ENCODE measurements around the gene PADI6.

The PADI6 gene

GRCh38 chr1:17361687-17362086 is 10.3 kb upstream of the PADI6 start:
- DNase-seq (ENCODE audit: low read depth): no peak
- no peak overlapping the region for H3K4me3 ChIP-seq (ENCODE audit: low read depth, low read length)
- in situ Hi-C loops (cut with HindIII; ENCODE audit: low sequenced_read_pairs): no loop called here
- no peak for TF ChIP-seq CTCF (IDR thresholded peaks at IDR 0.05; ENCODE audit: low read depth, low read length, missing control alignments)

GRCh38 chr1:17363351-17363750 is 8.6 kb upstream of the PADI6 start:
- TF ChIP-seq CTCF (IDR thresholded peaks at IDR 0.05; ENCODE audit: low read depth, low read length, missing control alignments): no peak
- H3K4me3 ChIP-seq (ENCODE audit: low read depth, low read length): no peak overlapping the region
- in situ Hi-C loops (cut with HindIII; ENCODE audit: low sequenced_read_pairs): no loop called here
- no peak for DNase-seq (ENCODE audit: low read depth)

GRCh38 chr1:17363771-17364170 is 8.2 kb upstream of the PADI6 start:
- no peak for TF ChIP-seq CTCF (IDR thresholded peaks at IDR 0.05; ENCODE audit: low read depth, low read length, missing control alignments)

GRCh38 chr1:17365293-17365692 is 6.7 kb upstream of the PADI6 start:
- H3K4me3 ChIP-seq (ENCODE audit: low read depth, low read length): no peak overlapping the region
- DNase-seq (ENCODE audit: low read depth): no peak
- no peak for TF ChIP-seq CTCF (IDR thresholded peaks at IDR 0.05; ENCODE audit: low read depth, low read length, missing control alignments)
- in situ Hi-C loops (cut with HindIII; ENCODE audit: low sequenced_read_pairs): no loop called here

More at GRCh38 chr1:17363771-17364170, 8.2 kb upstream of the PADI6 start:
- in situ Hi-C loops (cut with HindIII; ENCODE audit: low sequenced_read_pairs): no loop called here
- DNase-seq (ENCODE audit: low read depth): no peak
- H3K4me3 ChIP-seq (ENCODE audit: low read depth, low read length): no peak overlapping the region

GRCh38 chr1:17369466-17369865 is 2.5 kb upstream of the PADI6 start:
- no peak for TF ChIP-seq CTCF (IDR thresholded peaks at IDR 0.05; ENCODE audit: low read depth, low read length, missing control alignments)
- in situ Hi-C loops (cut with HindIII; ENCODE audit: low sequenced_read_pairs): no loop called here
- DNase-seq (ENCODE audit: low read depth): no peak

GRCh38 chr1:17370618-17371017 is 1.4 kb upstream of the PADI6 start:
- peak; percentile 42 for TF ChIP-seq CTCF (IDR thresholded peaks at IDR 0.05; ENCODE audit: low read depth, low read length, missing control alignments)
- in situ Hi-C loops (cut with HindIII; ENCODE audit: low sequenced_read_pairs): no loop called here
- no peak for DNase-seq (ENCODE audit: low read depth)
- no peak overlapping the region for H3K4me3 ChIP-seq (ENCODE audit: low read depth, low read length)

More at GRCh38 chr1:17369466-17369865, 2.5 kb upstream of the PADI6 start:
- no peak overlapping the region for H3K4me3 ChIP-seq (ENCODE audit: low read depth, low read length)

GRCh38 chr1:17372955-17373354 is 959 bp downstream of the PADI6 start:
- H3K4me3 ChIP-seq (ENCODE audit: low read depth, low read length): no peak overlapping the region
- no peak for DNase-seq (ENCODE audit: low read depth)
- in situ Hi-C loops (cut with HindIII; ENCODE audit: low sequenced_read_pairs): no loop called here

More at GRCh38 chr1:17372955-17373354, 959 bp downstream of the PADI6 start:
- TF ChIP-seq CTCF (IDR thresholded peaks at IDR 0.05; ENCODE audit: low read depth, low read length, missing control alignments): no peak
